Measurements from ENCODE around the gene MYO18A. TPM values are rescaled to one million over a fixed set of nuclear protein-coding genes. Genes with fewer than 3 reads are reported as not detected.

MYO18A gene
- total RNA-seq, 2 donors from 2014 or later, result 43.8 to 56.7 TPM

- Histone ChIP-seq H3K9ac (ENCODE audit: extremely low read depth, low read length, poor library complexity, severe bottlenecking) (no peak overlapping the region), H3K4me3 (ENCODE audit: low read length) (no peak overlapping the region), H3K4me1 (ENCODE audit: control insufficient read depth, insufficient read depth, low read length) (no peaks in the 10 kb centered on the region), H3K27me3 (ENCODE audit: control insufficient read depth, insufficient read depth, low read length, poor library complexity, severe bottlenecking) (no peaks in the 10 kb centered on the region), H3K9me3 (ENCODE audit: control insufficient read depth, low read length) (no peaks in the 10 kb centered on the region), H3K27ac (ENCODE audit: low read depth, low read length) (no peak overlapping the region), H3K36me3 (ENCODE audit: control insufficient read depth, insufficient read depth, low read length) (no peaks in the 10 kb centered on the region)
- Mint-ChIP-seq H3K36me3 (ENCODE audit: low read depth) (no peaks in the 10 kb centered on the region), H3K27ac (no peak overlapping the region), H3K4me1 (peaks cover under 1% of the 10 kb centered on the region), H3K9me3 (no peaks in the 10 kb centered on the region), H3K4me3 (no peak overlapping the region), H3K27me3 (ENCODE audit: insufficient read depth) (peaks cover 14% of the 10 kb centered on the region)
- no peak for DNase-seq
- WGBS, 2 experiments (ENCODE audit: insufficient coverage in 1 of 2, insufficient read length in 1 of 2), result 93 to 100% methylated on average over 1 to 2 of the region's 2 CpGs
- TF ChIP-seq, protein P1, sequence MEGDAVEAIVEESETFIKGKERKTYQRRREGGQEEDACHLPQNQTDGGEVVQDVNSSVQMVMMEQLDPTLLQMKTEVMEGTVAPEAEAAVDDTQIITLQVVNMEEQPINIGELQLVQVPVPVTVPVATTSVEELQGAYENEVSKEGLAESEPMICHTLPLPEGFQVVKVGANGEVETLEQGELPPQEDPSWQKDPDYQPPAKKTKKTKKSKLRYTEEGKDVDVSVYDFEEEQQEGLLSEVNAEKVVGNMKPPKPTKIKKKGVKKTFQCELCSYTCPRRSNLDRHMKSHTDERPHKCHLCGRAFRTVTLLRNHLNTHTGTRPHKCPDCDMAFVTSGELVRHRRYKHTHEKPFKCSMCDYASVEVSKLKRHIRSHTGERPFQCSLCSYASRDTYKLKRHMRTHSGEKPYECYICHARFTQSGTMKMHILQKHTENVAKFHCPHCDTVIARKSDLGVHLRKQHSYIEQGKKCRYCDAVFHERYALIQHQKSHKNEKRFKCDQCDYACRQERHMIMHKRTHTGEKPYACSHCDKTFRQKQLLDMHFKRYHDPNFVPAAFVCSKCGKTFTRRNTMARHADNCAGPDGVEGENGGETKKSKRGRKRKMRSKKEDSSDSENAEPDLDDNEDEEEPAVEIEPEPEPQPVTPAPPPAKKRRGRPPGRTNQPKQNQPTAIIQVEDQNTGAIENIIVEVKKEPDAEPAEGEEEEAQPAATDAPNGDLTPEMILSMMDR (conservative IDR thresholded peaks at IDR 0.05), result no peak
These were observed 9.8 kb upstream of the MYO18A start for GRCh38 chr17:29190039-29190438.

GRCh38 chr17:29189355-29189754, 9.2 kb upstream of the MYO18A start:
- H3K9me3 ChIP-seq (ENCODE audit: control insufficient read depth, low read length), result no peaks in the 10 kb centered on the region
- 89% methylated on average over 1 of the region's 2 CpGs; no CpG with 5 or more reads in 1 of the 2 experiments for WGBS, 2 experiments (ENCODE audit: insufficient coverage in 1 of 2, insufficient read length in 1 of 2)

DNA sequence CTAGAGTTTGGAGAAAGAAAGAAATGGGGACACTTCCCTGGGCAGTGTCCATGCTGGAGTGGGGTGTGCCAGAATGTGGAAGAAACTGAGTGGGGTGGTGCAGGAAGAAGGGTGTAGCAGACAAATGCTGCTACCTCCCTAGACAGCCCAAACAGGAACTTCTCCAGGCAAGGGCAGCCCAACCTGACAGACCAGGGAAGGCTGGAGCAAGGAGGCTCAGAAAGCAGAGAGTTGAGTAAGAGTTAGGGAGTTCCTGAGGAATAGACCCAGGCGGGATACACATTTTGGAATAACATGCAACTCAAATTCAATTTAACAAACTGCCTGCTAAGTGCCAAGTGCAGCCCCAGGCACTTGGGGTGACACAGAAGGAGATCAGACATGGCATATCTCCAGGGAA, 1.0 kb upstream of the MYO18A start:
- peaks cover 25% of the 10 kb centered on the region for H3K4me1 Mint-ChIP-seq
- H3K27ac Mint-ChIP-seq, result no peak overlapping the region
- peaks cover 29% of the 10 kb centered on the region for H3K27me3 Mint-ChIP-seq (ENCODE audit: insufficient read depth)
- Histone ChIP-seq H3K27ac (ENCODE audit: low read depth, low read length) (no peak overlapping the region), H3K36me3 (ENCODE audit: control insufficient read depth, insufficient read depth, low read length) (no peaks in the 10 kb centered on the region), H3K4me1 (ENCODE audit: control insufficient read depth, insufficient read depth, low read length) (peaks cover 9% of the 10 kb centered on the region), H3K27me3 (ENCODE audit: control insufficient read depth, insufficient read depth, low read length, poor library complexity, severe bottlenecking) (peaks cover 16% of the 10 kb centered on the region), H3K4me3 (ENCODE audit: low read length) (no peak overlapping the region), H3K9me3 (ENCODE audit: control insufficient read depth, low read length) (peaks cover 5% of the 10 kb centered on the region), H3K9ac (ENCODE audit: extremely low read depth, low read length, poor library complexity, severe bottlenecking) (no peak overlapping the region)
- WGBS, 2 experiments (ENCODE audit: insufficient coverage in 1 of 2, insufficient read length in 1 of 2), result 77 to 80% methylated on average over 1 of the region's 1 CpG
- H3K9me3 Mint-ChIP-seq, result peaks cover 12% of the 10 kb centered on the region
- TF ChIP-seq, protein P1 (conservative IDR thresholded peaks at IDR 0.05), result no peak
- no peak overlapping the region for H3K4me3 Mint-ChIP-seq
- no peaks in the 10 kb centered on the region for H3K36me3 Mint-ChIP-seq (ENCODE audit: low read depth)
- DNase-seq, result no peak

More at GRCh38 chr17:29189355-29189754, 9.2 kb upstream of the MYO18A start:
- H3K36me3 Mint-ChIP-seq (ENCODE audit: low read depth), result no peaks in the 10 kb centered on the region
- Histone ChIP-seq H3K4me3 (ENCODE audit: low read length) (no peak overlapping the region), H3K4me1 (ENCODE audit: control insufficient read depth, insufficient read depth, low read length) (no peaks in the 10 kb centered on the region), H3K9ac (ENCODE audit: extremely low read depth, low read length, poor library complexity, severe bottlenecking) (no peak overlapping the region), H3K36me3 (ENCODE audit: control insufficient read depth, insufficient read depth, low read length) (no peaks in the 10 kb centered on the region), H3K27ac (ENCODE audit: low read depth, low read length) (no peak overlapping the region), H3K27me3 (ENCODE audit: control insufficient read depth, insufficient read depth, low read length, poor library complexity, severe bottlenecking) (no peaks in the 10 kb centered on the region)
- DNase-seq, result no peak
- TF ChIP-seq, protein P1 (conservative IDR thresholded peaks at IDR 0.05), result no peak
- H3K9me3 Mint-ChIP-seq, result no peaks in the 10 kb centered on the region
- no peak overlapping the region for H3K27ac Mint-ChIP-seq
- no peak overlapping the region for H3K4me3 Mint-ChIP-seq
- no peaks in the 10 kb centered on the region for H3K4me1 Mint-ChIP-seq
- H3K27me3 Mint-ChIP-seq (ENCODE audit: insufficient read depth), result peaks cover 14% of the 10 kb centered on the region

Data from endodermal cell (in vitro differentiated cells).